ENCODE data around the gene U2AF2.

Gene U2AF2

DNA sequence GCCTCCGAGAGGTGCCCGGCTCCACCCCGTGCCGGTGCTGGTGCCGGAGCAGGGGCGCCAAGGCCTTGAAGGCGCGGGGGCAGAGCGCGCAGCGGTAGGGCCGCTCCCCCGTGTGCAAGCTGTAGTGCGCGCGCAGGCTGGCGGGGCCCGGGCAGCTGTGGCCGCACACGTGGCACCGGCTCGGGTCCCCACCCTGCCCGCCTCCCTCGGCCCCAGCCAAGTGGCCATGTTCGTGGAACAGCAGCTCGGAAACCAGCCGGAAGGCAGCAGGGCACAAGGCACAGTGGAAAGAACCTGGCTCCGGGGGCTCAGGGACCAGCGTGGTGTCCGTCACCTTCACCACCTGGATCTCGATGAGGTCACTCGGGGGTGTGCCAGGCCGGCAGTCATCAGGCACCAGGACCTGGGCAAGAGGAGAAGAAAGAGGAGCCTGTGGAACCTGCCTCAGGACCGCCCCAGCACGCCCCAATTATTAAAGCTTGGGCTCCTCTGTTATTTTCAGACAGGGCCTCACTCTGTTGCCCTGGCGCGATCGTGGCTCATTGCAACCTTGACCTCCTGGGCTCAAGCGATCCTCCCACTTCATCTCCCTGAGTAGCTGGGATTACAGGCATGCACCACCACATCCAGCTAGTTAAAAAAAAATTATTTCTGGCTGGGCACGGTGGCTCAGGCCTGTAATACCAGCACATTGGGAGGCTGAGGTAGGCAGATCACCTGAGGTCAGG is 32.4 kb upstream of the U2AF2 start:
- no peak for DNase-seq

DNA sequence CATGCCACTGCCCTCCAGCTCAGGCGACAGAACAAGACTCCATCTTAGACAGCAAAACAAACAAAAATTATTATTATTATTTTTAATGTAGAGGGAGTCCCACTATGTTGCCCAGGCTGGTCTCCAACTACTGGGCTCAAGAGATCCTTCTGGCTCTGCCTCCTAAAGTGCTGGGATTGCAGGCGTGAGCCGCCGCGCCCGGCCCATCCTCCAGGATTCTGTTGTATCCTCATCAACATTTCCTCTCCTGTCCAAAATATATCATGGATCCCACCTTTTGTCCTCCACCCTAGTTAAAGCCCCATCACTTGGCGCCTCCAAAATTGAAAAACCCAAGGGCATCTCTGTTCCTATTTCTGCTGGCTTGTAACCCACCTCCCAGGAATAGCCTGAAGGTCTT is 31.7 kb upstream of the U2AF2 start:
- DNase-seq: no peak

DNA sequence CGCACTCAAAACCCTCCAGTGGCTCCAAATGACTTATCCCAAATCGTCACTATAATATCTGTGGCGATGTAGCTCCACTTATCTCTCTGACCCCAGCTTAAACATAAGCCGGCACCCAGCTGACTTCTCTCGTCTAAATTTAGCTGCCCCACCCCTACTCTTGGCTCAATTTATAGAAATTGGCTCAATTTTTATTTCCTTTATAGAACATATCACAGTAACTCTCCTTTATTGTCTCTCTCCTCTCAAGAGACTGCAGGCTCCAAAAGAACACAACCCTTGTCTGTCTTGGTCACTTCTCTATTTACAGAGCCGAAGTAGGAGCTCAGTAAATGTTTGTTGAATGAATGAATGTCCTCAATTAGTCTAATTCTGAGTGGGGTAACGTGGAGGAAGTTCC is 31.3 kb upstream of the U2AF2 start:
- DNase-seq: no peak

DNA sequence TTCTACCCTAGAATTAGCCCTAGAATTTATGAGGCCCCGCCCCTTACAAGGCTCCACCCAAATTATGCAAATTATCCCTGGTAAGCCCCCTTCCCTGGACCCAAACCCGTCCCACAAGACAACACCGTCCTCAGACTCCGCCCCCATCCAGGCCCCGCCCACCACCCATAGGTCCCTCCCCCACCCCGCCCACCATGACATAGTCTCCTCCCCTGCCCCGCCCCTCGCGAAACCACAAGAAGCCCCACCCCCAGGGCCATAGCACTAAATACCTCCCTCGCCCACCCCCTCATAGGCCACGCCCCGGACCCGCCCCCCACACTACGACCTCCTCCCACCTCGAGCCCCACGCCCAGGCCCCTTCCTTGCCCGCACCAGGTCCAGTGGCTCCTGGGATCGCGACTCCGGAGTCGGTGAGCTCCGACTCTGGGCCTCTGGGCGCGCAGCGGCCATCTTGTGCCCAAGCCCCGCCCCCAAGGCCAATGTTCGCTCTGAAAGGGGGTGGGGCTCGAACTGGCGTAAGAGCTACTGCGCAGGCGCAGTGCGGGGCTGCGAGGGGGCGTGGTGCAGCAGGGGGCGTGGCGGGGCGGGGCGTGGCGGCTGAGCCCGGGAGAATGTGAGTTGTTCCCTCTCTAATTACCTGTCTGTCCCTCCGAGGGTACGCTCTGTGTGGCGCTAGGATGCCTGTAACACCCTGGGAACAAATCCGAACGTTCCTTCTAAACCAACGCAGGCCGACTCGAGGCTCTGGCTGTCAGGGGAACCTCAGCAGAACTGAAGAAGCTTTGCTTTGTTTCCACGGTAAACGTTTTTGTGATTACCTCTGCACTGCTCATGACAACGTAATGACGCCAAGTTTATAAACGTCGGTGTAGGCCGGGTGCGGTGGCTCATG is 30.5 kb upstream of the U2AF2 start, which contains the start of gene ZNF784:
Gene ZNF784, minus strand, starts transcription at position 458 of the 895 bp plus-strand sequence. Its CDS starts 5 bp downstream, at position 453.
- DNase-seq: peak; percentile 91 to 93

DNA sequence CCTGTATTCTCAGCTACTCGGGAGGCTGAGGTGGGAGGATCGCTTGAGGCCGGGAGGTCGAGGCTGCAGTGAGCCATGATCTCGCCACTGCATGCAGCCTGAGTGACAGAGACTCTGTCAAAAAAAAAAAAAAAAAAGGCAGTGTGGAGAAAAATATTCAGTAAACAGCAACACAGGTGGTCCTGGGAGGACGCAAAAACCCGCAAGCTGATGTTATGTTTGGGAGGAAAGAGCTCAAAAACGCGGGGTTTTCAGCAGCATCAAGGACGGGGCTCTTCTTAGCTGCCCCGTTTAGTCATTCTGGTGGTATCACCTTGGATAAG is 29.9 kb upstream of the U2AF2 start:
- no peak for DNase-seq

DNA sequence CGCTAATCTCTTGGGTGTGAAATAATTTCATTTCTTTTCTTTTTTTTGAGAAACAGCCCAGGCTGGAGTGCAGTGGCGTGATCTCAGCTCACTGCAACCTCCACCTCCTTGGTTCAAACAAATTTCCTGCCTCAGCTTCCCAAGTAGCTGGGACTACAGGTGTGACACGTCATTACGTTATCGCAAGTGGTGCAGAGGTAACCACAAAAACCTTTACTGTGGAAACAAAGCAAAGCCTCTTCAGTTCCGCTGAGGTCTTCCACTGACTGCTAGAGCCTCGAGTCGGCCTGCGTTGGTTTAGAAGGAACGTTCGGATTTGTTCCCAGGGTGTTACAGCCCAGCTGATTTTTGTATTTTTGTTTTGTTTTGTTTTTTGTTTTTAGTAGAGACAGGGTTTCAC is 28.5 kb upstream of the U2AF2 start:
- DNase-seq: peak; percentile 38 to 42

DNA sequence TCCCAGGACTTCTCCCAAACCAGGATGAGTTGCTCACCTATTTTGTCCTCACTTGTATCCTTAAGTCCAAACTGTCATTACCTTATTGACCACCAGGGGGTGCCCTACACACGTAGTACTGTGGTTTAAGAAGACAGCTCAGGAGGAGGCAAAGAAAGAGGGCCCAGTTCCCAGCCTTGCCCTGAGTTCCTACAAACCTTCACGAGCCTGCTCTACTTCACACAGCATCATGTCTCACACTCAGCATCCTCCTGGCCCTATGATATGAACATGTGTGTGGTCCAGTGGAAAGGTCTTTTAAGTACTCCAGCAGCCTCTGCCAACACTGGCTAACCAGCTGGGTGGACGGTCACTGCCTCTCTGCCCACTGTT is 22.4 kb upstream of the U2AF2 start:
- peak; percentile 86 to 87 for DNase-seq

DNA sequence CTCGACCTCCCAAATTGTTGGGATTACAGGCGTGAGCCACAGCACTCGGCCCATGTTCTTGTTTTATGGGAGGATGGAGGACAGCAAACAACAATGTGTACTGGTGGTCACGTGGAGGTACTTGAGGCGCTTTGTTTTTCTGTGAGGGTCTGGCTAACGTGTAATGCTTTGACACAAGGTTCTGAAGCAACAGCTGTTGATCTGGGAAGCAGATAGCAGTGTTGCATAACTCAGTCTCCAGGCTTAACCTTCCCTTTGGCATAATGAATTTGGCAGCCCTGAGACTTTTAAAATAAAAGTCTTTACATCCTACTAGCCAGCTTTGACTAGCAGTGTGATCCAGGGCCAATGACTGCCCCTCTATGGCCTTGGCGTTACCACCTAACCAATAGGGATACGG is 21.0 kb upstream of the U2AF2 start:
- DNase-seq: no peak

DNA sequence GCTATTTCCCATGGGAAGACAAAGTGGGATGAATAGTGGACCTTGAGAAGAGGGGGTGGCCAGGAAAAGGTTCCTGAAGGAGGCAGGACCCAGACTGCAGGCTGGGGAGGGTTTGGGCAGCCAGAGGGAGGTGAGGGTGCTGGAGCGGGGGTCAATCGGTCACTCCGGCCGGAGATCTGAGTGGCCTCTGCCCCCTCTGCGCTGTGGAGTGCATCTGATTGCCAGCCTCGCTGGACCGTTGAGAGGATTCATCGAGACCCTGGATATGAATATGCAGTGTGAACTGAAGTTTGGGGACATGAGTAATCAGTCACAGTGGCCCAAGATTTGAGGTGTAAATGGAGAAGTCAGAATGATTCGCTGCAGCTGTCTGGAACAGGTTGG is 19.5 kb upstream of the U2AF2 start:
- no peak for DNase-seq

DNA sequence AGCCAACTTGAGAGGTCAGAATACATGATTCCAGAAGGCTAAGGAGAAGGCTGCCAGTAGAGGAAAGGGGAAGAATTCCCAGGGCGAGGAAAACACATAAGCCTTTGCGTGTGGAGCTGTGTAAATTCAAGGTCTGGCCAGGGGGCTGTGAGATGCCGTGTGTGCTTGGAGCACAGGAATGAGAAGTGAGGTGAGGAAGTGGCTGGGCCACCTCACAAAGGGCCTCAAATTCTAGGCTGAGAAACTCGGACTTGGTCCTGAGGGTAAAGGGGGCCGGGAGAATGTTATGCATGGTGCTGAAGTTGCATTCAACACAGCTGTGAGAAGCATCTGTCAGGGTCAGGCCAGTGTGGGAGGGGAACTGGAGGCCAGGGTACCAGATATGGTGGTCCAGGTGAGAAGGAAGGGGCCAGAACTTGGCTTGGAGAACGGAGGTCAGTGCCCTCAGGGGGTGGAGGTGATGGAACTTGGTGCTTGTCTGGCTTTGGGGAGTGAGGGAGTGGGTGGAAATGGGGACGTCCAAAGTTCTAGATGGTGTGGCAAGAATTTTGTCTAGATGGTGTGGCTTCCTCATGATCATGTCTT is 18.9 kb upstream of the U2AF2 start:
- no peak for DNase-seq

DNA sequence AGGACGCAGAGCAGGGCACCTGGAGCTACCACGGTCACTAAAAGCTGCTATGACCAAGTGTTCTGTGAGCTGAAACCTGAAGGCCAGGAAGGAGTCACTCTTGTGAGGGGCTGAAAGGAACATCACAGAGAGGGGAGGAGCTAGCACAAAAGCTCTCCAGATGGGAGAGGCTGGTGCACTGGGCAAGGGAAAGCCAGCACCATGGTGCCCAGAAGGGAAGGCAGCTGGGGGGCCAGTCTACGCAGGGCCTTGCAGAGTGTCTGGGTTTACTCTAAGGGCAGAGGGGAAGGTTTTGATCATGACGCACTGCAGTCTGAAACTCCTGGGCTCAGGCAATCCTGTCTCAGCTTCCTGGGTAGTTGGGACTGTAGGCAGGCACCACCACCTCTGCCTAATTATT is 18.1 kb upstream of the U2AF2 start:
- DNase-seq: no peak

DNA sequence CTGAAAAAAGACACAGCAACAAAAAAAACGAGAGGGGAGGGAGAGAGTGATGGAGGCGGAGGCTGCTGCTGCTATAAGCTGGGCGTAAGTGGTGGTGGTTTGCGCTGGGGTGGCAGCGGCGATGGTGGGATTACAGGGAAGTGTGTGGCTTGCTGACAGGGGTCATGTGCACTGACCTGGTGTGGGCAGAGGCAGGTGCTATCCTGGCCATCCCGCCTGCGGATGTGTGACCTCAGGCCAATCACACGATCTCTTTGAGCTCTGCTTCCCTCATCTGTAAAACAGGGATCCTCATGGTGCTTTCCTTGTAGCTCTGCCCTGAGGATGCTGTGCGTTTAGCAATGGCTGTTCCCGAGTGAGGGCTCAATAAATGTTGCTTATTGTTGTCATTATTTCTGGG is 17.3 kb upstream of the U2AF2 start:
- DNase-seq: no peak

DNA sequence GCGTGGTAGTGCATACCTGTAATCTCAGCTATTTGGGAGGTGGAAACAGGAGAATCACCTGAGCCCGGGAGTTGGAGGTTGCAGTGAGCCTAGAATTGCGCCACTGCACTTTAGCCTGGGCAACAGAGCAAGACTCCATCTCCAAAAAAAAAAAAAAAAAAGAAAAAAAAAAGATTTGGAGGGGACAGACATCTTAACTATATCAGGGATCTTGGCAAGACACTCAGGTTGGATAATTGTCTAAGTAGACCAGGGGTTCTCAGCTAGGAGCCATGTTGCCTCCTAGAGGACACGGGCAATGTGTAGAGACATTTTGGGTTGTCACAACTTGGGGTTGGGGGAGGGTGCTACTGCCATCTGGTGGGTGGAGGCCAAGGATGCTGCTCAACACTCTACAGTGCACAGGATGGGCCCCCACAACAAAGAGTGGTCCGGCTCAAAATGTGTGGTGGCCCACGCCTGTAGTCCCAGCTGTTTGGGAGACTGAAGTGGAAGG is 15.9 kb upstream of the U2AF2 start:
- peak; percentile 54 to 58 for DNase-seq

DNA sequence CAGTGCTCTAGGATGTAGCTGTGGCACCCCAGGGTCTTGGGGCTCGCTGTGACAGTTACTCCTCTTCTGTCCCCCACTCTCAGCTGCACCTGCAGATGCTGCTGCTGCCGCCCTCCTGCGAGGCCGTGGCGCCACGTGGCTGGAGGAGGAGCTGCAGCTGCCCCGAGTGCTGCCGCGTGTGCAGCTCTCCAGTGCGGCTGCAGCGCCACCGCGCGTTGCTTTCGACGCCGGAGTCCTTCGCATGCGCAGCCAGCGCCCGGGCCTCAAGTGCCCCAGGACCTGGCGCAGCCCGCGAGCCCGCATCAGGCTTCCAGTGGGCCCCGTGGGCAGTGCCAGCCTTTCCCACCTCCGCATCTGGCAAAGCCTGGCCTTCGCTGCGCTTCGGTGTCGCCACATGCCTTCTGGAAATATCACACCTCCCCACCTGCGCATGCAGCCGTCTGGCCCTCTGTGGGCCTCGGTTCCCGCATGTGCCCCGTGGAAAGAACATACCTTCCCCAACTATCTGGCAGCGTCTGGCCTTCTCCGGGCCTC is 14.7 kb upstream of the U2AF2 start:
- DNase-seq: peak; percentile 71

DNA sequence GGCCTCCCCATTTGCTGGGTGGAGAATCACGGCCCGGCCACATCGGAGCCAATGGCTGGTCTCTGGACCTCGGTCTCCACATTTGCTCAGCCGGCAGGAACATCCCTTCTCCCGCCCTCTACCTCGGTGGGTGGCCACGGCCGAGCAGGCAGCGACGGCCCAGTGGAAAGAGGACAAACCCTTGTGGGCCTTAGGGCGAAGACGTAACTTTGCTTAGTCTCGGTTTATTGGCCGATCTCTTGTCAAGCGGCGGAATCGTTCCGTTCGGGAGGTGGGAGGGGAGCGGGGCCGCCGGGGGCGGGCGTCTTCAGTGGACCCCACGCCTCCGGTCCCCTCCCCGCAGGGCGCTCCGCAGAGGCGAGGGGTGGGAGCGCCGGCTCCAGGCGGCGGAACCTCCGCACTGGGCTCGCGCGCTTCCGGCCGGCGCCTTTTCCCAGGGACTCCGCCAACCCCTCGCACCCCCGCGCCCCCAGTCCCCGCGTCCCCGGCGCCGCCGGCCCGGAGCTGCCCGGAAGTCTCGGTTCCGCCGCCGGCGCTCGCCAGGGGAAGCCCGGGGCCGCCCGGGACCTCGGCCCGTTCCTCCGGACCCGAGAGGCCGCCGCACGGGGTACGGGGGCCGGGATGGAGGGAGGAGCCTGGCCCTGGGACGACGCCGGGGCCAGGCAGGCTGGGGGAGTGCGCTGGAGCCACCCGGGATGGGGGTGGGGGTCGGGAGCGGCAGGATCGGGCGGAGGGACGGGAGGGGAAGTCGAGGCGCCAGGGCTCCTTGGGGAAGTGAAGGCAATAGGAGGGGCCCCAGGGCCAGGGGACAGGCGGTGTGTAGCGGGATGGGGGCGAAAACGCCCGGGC is 14.0 kb upstream of the U2AF2 start, which contains the start of gene ZNF580:
Gene ZNF580, plus strand, starts transcription at position 426 of the 849 bp plus-strand sequence. CDS start 1,507 bp downstream, outside the sequence.
- peak; percentile 47 to 49 for DNase-seq

DNA sequence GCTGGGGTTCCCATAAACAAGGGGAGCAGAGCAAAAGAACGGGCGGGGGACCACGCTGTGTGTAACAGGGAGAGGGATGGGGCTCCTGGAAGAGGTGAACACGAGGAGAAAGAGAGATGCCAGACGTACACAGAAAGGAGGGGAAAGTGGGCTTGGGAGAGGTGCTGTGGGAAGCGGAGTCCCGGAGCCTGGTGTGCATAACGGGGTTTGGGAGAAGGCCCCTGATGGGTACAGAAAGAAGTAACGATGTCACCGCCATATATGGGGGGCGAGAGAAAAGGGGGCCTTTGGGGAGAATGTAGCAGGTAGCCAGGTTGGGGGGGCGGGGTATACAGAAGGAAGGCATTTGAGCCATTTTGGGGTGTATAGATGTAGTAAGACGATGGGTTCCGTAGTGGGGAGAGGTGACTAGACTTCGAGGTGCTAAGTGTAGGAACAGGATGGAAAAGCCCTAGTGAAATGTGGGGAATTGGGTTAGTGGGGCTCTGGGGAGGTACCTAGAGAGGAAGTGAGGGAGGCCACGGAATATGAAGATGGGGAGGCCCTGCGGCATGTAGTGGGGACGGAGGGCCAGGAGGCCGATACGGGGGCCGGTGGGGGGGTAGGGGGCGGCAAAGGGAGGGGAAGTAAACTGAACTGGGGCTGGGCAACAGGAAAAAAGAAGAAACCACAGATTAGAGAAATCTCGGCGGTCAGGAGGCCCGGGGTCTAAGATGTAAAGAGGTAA is 13.2 kb upstream of the U2AF2 start:
- DNase-seq: no peak

DNA sequence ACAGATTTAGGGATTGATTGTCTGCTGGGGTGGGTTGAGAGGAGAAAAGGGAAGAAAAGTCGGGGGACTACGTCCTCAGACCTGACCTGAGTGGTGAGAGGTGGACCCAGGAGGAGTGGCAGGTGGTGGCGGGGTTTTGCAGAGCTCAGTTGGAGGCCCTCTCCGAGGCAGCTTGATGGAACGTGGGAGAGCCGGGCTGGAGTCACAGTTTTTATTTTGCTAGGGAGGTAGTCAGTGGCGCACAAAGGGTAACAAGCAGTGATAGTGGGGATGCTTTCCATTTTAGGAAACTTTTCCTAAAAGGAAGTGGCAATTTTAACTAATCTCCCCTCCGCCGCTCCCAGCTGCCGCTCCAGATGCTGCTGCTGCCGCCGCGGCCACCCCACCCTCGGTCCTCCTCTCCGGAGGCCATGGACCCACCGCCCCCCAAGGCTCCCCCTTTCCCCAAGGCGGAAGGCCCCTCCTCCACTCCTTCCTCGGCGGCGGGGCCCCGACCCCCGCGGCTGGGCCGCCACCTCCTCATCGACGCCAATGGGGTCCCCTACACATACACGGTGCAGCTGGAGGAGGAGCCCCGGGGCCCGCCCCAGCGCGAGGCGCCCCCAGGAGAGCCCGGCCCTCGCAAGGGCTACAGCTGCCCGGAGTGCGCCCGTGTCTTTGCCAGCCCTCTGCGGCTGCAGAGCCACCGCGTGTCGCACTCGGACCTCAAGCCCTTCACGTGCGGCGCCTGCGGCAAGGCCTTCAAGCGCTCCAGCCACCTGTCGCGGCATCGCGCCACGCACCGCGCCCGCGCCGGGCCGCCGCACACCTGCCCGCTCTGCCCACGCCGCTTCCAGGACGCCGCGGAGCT is 12.5 kb upstream of the U2AF2 start:
- DNase-seq: no peak

DNA sequence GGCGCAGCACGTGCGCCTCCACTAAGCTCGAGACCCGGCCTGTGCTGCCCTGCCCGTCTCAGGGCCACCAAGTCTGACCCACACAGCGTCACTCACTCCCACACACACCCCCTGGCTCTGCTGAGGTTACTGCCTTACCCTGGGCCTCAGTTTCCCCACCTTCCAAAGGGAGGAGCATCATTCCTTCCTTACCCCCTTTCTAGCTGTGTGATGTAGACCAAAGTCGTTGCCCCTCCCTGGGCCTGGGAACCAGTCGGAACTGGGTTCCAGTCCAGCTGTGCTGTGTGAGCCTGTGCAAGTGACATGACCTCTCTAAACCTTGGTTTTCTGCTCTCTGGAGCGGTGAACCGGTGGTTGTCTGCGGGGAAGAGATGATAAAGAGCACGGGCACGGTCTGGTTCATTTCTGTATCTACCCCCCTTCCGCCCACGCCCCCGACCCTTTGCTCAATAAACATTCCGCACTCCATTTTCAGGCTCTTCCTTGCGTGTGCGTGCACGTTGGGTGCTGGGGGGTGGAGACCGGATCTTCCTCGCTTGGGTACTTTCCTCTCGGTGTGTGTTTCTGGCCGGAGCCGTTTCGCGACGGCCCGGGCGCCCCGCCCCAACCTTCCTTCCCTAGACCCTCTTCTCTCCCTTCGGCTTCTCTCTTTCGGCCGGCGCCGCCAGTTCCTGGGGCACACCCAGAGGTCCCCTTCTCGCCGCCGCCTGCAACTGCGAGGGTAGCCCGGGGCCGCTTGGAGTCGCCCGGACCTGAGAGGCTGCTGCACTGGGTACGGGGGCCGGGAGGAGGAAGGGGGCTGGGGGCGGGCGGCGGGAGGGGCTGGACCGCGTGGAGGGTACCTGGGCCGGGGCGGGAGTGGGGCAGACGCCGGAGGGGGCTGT is 11.6 kb upstream of the U2AF2 start, which contains the start of gene ZNF581:
Gene ZNF581, plus strand, starts transcription at position 647 of the 884 bp plus-strand sequence. CDS start 923 bp downstream, outside the sequence.
- DNase-seq: peak; percentile 74 to 76

DNA sequence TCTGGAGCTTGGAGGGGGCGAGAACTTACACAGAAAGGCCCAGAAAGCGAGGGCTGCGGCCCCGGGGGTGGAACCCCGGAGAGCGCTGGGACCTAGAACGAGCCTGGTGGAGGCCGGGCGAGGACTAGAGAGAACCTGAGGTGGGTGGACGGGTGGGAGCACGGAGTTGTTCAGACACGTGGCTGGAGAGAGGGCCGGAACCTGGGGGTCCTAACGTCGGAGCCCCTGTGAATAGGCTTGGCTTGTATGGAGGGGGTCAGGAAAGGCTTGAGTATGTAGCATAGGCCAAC is 11.0 kb upstream of the U2AF2 start:
- DNase-seq: no peak
